Mucosa of rectum (tissue), 2 donors: ENCODE measurements around the gene ELF1.
"Not testable (repeated sequence)": the region's sequence is repeated elsewhere in the genome, so short reads cannot be mapped to it uniquely, and the experiment has no call there.

ENCODE experiments used
- H3K27ac ChIP-seq, 2 donors: one replicate each; pipeline ENCODE4 v1.7.0; 2013; ENCODE audit warnings: inconsistent platforms in 2 of 2, low read depth in 2 of 2, low read length in 2 of 2
- H3K27me3 ChIP-seq, 2 donors: one replicate each; pipeline ENCODE4 v1.7.0; 2013; ENCODE audit warnings: low read length in 2 of 2; ENCODE audit not compliant: control insufficient read depth in 2 of 2, insufficient read depth in 2 of 2
- H3K36me3 ChIP-seq, 2 donors: one replicate each; pipeline ENCODE4 v1.7.0; 2013; ENCODE audit warnings: low read length in 2 of 2; ENCODE audit not compliant: control insufficient read depth in 2 of 2, insufficient read depth in 2 of 2
- H3K4me1 ChIP-seq, 2 donors: one replicate each; pipeline ENCODE4 v1.7.0; 2013; ENCODE audit warnings: low read length in 2 of 2, mild to moderate bottlenecking in 1 of 2; ENCODE audit not compliant: control insufficient read depth in 2 of 2, insufficient read depth in 2 of 2
- H3K4me3 ChIP-seq, 2 donors: one replicate each; pipeline ENCODE4 v1.7.0; 2013; ENCODE audit warnings: low read length in 2 of 2
- H3K9ac ChIP-seq, 2 donors: one replicate each; pipeline ENCODE4 v1.7.0; 2013; ENCODE audit warnings: low read length in 2 of 2, low read depth in 1 of 2, mild to moderate bottlenecking in 1 of 2
- H3K9me3 ChIP-seq, 2 donors: one replicate each; pipeline ENCODE4 v1.7.0; 2013; ENCODE audit warnings: low read length in 2 of 2; ENCODE audit not compliant: control insufficient read depth in 2 of 2
- donor health status: healthy.
- donor health status: Normal muscosa, but diverticular disease.

The ELF1 gene

DNA sequence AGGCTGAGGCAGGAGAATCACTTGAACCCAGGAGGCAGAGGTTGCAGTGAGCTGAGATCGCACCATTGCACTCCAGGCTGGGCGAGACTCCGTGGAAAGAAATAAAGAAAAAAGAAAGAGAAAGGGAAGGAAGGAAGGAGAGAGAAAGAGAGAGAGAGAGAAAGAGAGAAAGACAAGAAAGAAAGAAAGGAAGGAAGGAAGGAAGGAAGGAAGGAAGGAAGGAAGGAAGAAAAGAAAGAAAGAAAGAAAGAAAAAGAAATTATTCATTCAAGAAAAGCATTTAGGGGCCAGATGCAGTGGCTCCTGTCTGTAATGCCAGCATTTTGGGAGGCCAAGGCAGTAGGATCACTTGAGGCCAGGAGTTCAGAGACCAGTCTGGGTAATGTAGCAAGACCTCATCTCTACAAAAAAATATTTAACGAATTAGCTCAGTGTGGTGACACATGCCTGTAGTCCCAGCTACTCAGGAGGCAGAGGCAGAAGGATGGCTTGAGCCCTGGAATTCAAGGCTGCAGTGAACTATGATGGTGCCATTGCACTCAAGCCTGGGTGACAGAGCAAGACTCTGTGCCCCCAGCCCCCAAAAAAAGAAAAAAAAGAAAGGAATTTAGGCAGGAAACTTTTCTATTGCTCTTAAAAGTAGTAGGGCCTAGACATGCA is 109.4 kb downstream of the ELF1 start:
- H3K4me1 ChIP-seq, H3K27ac ChIP-seq, H3K36me3 ChIP-seq, H3K27me3 ChIP-seq, H3K9ac ChIP-seq, H3K4me3 ChIP-seq, H3K9me3 ChIP-seq: not testable (repeated sequence)

DNA sequence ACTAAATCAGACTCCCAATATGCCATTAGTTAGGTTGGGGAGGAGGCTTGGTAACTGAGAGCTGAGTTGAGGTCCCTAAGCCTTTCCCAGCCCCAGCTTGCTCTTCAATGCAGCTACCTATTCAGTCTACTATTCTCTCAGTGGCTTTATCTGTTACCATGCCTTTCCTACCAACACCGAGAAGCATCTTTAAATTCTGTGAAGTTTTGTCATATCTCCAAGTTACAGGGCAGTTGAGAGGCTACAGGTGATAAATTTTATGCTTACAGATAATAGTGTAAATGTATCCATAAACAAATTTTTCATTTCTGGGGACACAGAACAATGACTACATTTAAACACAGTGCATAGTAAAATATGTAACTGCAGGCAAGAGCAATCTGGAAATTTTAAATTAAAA is 110.6 kb downstream of the ELF1 start:
- Histone ChIP-seq H3K27ac (no peak overlapping the region), H3K4me1 (no peaks in the 10 kb centered on the region), H3K9me3 (no peaks in the 10 kb centered on the region), H3K4me3 (no peak overlapping the region), H3K27me3 (no peaks in the 10 kb centered on the region), H3K36me3 (no peaks in the 10 kb centered on the region), H3K9ac (no peak overlapping the region)

DNA sequence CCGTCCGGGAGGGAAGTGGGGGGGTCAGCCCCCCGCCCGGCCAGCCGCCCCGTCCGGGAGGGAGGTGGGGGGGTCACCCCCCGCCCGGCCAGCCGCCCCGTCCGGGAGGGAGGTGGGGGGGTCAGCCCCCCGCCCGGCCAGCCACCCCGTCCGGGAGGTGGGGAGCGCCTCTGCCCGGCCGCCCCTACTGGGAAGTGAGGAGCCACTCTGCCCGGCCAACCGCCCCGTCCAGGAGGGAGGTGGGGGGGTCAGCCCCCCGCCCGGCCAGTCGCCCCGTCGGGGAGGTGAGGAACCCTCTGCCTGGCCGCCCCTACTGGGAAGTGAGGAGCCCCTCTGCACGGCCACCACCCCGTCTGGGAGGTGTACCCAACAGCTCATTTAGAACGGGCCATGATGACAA is 118.1 kb downstream of the ELF1 start:
- H3K4me3 ChIP-seq, H3K36me3 ChIP-seq, H3K9ac ChIP-seq, H3K27ac ChIP-seq, H3K27me3 ChIP-seq, H3K9me3 ChIP-seq, H3K4me1 ChIP-seq: not testable (repeated sequence)

DNA sequence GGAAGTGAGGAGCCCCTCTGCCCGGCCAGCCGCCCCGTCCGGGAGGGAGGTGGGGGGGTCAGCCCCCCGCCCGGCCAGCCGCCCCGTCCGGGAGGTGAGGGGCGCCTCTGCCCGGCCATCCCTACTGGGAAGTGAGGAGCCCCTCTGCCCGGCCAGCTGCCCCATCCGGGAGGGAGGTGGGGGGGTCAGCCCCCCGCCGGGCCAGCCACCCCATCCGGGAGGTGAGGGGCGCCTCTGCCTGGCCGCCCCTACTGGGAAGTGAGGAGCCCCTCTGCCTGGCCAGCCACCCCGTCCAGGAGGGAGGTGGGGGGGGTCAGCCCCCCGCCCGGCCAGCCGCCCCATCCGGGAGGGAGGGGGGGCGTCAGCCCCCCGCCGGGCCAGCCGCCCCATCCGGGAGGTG is 118.5 kb downstream of the ELF1 start:
- H3K9ac ChIP-seq, H3K4me1 ChIP-seq, H3K27ac ChIP-seq: not testable (repeated sequence)

DNA sequence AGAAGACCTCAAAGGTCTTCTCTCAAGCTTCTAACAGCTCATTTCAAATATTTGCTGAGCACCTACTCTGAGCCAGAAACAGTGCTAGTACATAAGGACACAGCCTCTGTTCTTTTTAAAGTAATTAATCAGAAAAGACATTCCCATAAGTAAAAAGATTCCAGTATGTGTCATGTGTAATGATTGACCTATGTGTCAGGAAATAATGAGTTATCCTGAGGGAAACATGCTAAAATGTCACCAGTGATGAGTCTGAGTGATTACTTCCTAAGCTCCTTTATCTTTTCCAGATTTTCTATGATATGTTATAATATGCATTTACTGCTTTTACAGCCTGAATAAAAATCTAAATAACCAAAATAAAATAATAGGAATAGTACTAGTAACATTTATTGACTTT is 122.1 kb downstream of the ELF1 start:
- no peaks in the 10 kb centered on the region for H3K9me3 ChIP-seq
- H3K27me3 ChIP-seq, result no peaks in the 10 kb centered on the region
- peaks cover 0 to 8% of the 10 kb centered on the region in 2 donors for H3K4me1 ChIP-seq
- no peak overlapping the region for H3K4me3 ChIP-seq
- no peak overlapping the region for H3K9ac ChIP-seq
- no peak overlapping the region for H3K27ac ChIP-seq
- H3K36me3 ChIP-seq, result no peaks in the 10 kb centered on the region

More for the DNA sequence above, 118.5 kb downstream of the ELF1 start:
- not testable (repeated sequence) for H3K27me3 ChIP-seq, H3K4me3 ChIP-seq, H3K36me3 ChIP-seq, H3K9me3 ChIP-seq

DNA sequence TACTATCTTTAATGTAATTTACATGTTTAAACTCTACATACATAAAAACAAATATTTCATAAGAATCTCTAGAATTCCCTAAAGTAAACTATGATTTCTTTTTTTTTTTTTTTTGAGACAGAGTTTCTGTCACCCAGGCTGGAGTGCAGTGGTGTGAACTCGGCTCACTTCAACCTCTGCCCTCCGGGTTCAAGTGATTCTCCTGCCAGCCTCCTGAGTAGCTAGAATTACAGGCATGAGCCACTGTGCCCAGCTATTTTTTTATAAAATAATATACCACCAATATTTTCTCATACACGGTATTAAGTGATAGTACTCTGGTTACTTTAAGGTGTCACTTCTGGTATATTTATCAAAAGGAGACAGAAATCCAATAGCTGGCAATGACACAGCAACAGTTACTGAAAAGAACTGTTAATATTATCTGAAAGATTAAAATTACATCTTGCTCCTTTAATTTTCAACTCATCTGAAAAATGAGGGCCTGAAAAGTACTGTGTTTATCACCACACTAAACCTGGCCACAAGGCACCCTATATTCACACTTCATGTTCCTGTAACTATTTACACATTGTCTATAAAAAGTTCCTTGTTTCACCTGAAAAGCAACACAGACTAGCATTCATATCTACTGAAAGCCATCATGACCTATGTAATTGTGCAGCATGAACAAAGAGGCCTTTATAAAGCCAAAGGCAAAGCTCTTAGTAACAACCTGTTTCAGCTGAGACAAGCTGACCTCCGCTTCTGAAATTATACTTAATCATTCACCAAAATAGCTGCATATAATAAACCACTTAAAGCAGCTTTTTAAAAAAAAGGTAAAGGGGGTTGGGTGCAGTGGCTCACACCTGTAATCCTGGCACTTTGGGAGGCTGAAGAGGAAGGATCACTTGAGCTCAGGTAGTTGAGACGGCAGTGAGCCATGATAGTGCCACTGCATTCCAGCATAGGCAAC is 123.6 kb downstream of the ELF1 start:
- peak overlapping the region; percentile 56 to 62 for H3K27ac ChIP-seq
- H3K9ac ChIP-seq, result no peak overlapping the region
- no peaks in the 10 kb centered on the region for H3K9me3 ChIP-seq

DNA sequence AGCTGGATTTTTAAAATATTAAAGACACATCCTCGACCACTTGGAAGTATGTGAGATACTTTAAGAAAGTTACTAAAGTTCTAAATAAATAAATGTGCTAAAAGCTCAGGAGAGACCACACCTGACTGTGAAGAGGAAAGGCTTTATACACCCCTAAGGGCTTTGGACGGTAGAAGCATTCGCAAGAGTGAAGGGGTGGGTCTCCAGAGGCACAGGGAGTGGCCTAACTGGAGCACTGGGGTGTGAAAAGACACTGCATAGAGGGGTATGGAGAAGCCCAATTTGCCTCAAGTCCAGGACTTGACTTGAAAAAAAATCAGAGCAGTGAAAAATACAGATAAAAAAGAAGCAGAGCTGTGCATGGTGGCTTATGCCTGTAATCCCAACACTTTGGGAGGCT is 125.5 kb downstream of the ELF1 start:
- not testable (repeated sequence) for H3K27me3 ChIP-seq, H3K4me1 ChIP-seq, H3K9ac ChIP-seq, H3K36me3 ChIP-seq, H3K27ac ChIP-seq, H3K9me3 ChIP-seq, H3K4me3 ChIP-seq

More for the DNA sequence above, 123.6 kb downstream of the ELF1 start:
- H3K4me1 ChIP-seq, result peaks cover 0 to 8% of the 10 kb centered on the region in 2 donors
- no peak overlapping the region for H3K4me3 ChIP-seq
- H3K27me3 ChIP-seq, result no peaks in the 10 kb centered on the region
- H3K36me3 ChIP-seq, result no peaks in the 10 kb centered on the region

DNA sequence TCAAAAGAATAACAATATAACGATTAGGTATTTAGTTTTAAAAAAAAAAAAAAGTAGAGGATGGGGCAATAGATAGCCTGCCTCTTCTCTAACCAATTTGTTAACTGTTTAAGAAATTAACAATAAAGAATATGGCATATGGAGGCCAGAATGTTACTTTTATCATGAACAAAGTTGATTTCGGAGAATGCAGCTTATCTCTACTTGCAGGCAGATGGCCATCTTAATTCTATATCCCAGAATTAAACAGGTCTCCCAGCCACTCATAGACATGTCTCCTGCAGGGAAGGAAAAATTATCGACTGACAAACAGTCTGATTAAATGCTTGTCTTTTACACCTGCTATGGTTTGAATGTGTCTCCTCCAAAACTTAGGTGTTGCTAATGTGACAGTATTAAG is 133.1 kb downstream of the ELF1 start:
- no peak overlapping the region for H3K9ac ChIP-seq
- H3K9me3 ChIP-seq, result no peaks in the 10 kb centered on the region
- no peak overlapping the region for H3K27ac ChIP-seq
- H3K36me3 ChIP-seq, result peaks cover 0 to 2% of the 10 kb centered on the region in 2 donors
- no peaks in the 10 kb centered on the region for H3K27me3 ChIP-seq
- H3K4me1 ChIP-seq, result no peaks in the 10 kb centered on the region
- H3K4me3 ChIP-seq, result no peak overlapping the region

DNA sequence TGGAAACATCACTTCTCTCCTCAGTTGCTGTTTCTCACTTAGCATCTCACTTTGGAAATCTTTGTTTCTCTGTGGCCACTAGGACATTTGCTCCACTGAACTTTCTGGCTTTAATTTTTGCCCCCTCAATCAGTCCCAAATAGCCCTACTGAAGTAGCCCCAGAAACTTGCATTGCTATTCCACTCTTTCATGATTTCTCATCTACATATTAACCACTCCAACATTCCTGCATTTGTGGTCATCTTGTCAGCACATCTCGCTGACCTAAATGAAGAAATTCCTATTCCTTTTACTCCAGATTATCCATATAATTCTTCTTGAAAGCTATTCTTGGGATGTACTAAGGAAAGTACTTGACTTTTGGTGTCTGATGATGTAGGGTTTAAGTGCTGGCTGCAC is 134.9 kb downstream of the ELF1 start:
- H3K36me3 ChIP-seq, H3K4me3 ChIP-seq, H3K9ac ChIP-seq, H3K4me1 ChIP-seq, H3K27me3 ChIP-seq, H3K27ac ChIP-seq, H3K9me3 ChIP-seq: not testable (repeated sequence)
